Left colon (tissue), 2 donors: ENCODE results near the gene TBC1D22A. TPM values are rescaled to one million over a fixed set of nuclear protein-coding genes. Genes with fewer than 3 reads are reported as not detected.
A peak's percentile ranks its signal among the peaks of the same experiment; 100 is the strongest.

Source experiments
- ATAC-seq: fragments of 200-7000 bp; cut with Tn5 transposase; one replicate; pipeline ENCODE4 v1.9.1; 2020; ENCODE audit warnings: mild to moderate bottlenecking, moderate library complexity
- DNase-seq, 2 donors: peaks; one replicate each; pipeline ENCODE4 v3.0.0-alpha.2; 2020
- intact Hi-C, 2 donors: fragments of 100-400 bp; cut with DNase I in 1 of 2; cut with micrococcal nuclease in 1 of 2; formaldehyde crosslinking; loops; one replicate each; pipeline versions ENCODE4 v1.11.2 to v1.14.0; 2022; cut with DNase I, micrococcal nuclease
- total RNA-seq, 2 donors: library from RNA; stranded (reverse); fragmentation: NEBNext Ultra II Directional; extraction: Animal tissue kit (Norgen Biotek cat#: 25700); gene quantifications; one replicate each; pipeline ENCODE4 v1.2.1, GENCODE V29; 2021
- donor health status: DM: no; HTN: no; CAD: no.
- donor health status: DM: yes; HTN: yes; CAD: no.

TBC1D22A gene
- total RNA-seq, 2 donors from 2014 or later = 40.7 to 45.2 TPM

DNA sequence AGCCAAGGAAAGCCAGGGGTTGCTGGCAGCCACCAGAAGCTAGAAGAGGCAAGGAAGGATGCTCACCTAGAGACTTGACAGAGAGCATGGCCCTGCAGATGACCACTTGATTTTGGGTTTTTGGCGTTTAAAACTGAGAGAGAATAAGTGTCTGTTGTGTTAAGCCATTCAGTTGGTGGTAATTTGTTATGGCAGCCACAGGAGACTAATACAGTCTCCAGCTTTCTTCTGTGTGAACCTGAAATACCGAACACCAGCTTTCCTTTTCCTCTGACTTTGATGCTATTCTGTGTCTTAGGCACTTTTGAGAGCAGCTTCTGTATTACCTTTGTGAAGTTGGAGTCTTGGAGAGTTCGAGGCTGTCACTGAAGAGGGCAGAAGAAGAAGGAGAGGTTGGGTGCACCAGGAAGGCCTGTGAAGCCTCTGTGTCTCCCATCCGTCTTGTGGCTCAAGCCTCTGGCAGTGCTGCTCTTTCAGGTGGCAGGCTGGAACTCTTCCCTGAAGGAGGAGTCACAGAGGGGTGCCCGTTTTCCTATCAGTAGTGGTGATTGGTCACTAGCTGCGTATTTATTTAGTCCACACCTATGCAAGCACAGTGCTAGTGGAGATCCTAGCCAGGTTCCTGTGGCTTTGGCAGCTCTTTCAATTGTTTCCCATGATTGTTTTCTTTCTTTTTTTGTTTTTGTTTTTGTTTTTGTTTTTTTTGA is 2.5 kb downstream of the TBC1D22A start:
- ATAC-seq = peak; percentile 34
- intact Hi-C loops = no loop called here
- DNase-seq = no peak

DNA sequence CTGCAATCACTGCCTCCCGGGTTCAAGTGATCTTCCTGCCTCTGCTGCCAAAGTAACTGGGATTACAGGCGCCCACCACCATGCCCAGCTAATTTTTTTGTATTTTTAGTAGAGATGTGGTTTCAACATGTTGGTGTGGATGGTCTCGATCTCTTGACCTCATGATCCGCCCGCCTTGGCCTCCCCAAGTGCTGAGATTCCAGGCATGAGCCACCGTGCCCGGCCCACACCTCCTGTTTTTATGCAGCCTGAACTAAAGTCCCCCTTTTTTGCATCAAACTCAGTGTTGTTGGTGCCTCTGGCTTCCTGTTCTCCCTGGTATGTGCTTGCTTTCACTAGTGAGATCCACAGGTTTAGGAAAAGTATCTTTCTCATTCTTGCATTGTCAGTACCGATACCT is 4.2 kb downstream of the TBC1D22A start:
- intact Hi-C loops = no loop called here
- DNase-seq (no peak), ATAC-seq (no peak)

DNA sequence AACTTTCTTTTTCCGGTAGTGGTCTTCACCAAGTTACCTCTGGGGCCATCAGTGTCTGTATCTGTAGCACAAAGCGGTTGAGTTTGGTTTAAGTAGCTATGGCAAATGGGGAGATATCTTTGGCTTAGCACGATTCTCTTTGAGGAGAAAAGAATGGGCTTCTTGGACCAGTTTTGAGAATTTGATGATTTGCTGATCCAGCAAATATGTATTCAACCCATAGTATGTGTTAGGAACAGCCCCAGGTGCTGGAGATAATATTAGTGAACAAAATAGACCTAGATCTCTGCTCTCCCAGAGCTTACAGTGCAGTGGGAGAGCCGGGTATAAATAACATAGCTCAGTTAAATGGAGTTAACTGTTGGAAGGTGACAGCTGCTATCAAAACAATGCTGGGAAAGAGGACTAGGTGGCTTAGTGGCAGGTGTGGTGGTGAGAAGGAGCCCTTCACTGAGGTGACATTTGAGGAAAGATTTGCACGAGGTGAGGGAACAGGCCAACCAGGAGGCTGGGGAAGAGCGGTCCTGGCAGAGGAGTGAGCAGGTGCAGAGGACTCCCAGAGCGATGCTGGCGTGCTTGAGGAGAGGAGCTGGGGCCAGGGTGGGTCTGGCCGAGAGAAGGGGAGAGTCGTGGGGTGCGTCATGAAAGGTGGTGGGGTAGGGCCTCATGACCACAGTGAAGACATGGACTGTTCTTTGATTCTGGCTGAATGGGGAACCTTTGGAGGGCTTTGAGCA is 5.0 kb downstream of the TBC1D22A start:
- no peak for DNase-seq
- intact Hi-C loops = no loop called here
- no peak for ATAC-seq

- ATAC-seq (no peak), DNase-seq (no peak)
- intact Hi-C loops = no loop called here
These were observed 6.8 kb downstream of the TBC1D22A start for GRCh38 chr22:46769191-46769675.

- ATAC-seq = no peak
- intact Hi-C loops = no loop called here
- no peak for DNase-seq
These were observed 7.3 kb downstream of the TBC1D22A start for GRCh38 chr22:46769706-46770105.

- no peak for DNase-seq
- intact Hi-C loops = no loop called here
- ATAC-seq = no peak
These were observed 7.7 kb downstream of the TBC1D22A start for GRCh38 chr22:46770151-46770641.

DNA sequence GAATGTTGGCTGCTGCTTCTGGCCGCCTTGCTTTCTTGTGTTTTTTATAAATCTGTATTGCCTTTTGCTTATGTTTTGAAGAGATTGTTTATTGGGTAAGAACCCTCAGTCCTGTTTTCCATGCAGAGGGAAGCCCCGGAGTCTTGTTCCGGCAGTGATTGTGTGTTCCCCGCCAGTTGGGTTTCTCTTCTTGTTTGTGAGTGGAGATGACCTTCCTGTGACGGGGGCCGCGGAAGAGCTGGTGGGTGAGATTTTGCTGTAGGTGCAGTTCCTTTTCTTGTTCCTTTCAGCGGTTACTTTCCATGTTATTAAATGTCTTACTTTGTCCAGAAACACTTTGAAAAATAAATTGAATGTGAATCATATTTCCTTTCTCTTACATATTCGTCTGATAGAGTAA is 8.3 kb downstream of the TBC1D22A start:
- ATAC-seq (no peak), DNase-seq (no peak)
- intact Hi-C loops = no loop called here

- no peak for ATAC-seq
- intact Hi-C loops = no loop called here
- DNase-seq = no peak
These were observed 10.6 kb downstream of the TBC1D22A start for GRCh38 chr22:46773076-46773475.

GRCh38 chr22:46774253-46774979 is 12.0 kb downstream of the TBC1D22A start:
- ATAC-seq (no peak), DNase-seq (no peak)
- intact Hi-C loops = no loop called here

DNA sequence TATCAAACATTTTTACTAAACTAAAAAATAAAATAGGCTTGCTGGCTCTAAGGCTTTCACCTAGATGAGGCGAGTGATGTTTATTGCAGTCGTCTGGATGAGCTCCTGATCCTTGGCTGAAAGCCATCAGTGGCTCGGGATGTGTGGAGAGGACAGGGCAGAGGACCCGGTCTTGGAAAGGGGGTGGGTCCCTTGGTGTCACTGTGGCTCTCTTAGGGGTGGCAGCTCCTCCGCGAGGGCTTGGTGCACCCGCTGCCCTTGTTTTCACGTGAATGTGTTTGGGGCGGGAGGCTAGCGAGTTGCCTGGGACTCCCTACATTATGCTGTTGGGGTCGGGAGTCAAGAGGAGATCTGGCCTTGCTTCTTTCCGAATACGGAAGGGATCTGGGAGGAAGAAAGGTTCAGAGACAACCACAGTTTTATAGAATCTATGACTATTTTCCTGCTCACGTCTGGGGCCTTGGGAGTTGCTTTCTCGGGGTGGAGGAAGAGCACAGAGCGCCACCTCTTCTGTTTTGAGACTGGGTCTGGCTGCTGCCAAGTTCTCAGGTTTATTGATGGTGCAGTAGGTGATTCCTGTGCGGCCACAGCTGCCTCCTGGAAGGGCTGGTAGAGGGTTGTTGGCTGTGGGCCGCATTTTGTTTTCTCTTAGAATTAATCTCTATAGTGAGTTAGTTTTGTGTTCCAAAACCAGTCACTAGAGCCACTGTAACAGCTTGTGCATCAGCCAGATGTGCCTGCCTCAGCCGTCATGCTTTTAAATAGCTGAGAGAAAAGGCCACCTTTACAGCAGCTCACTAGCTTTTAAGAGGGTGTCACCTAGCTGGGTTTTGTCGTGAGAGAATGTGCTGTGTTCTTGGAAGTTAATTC is 12.8 kb downstream of the TBC1D22A start:
- intact Hi-C loops = no loop called here
- peak; percentile 40 for ATAC-seq
- peak in 1 of 2 donors; percentile 48 for DNase-seq

GRCh38 chr22:46775850-46776826 is 13.7 kb downstream of the TBC1D22A start:
- DNase-seq (no peak), ATAC-seq (peak; percentile 74)
- intact Hi-C loops = no loop called here

- ATAC-seq (no peak), DNase-seq (no peak)
- intact Hi-C loops = no loop called here
These were observed 14.6 kb downstream of the TBC1D22A start for GRCh38 chr22:46776876-46777608.

GRCh38 chr22:46777609-46777970 is 15.1 kb downstream of the TBC1D22A start:
- intact Hi-C loops = no loop called here
- peak in 1 of 2 donors; percentile 53 for DNase-seq
- ATAC-seq = no peak

DNA sequence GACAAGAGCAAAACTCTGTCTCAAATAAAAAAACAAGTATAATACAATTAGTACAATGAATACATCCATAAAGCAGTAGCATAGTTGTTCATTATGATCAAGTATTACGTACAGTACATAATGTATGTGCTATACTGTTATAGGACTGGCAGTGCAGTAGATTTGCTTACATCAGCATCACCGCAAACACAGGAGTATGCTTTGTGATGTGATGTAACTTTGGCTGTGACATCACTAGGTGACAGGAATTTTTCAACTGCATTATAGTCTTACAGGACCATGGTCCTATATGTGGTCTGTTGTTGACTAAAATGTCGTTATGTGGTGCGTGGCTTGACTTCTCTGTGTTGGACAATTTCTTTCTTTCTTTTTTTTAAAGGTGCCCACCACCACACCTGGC is 16.6 kb downstream of the TBC1D22A start:
- ATAC-seq = no peak
- intact Hi-C loops = no loop called here
- no peak for DNase-seq

DNA sequence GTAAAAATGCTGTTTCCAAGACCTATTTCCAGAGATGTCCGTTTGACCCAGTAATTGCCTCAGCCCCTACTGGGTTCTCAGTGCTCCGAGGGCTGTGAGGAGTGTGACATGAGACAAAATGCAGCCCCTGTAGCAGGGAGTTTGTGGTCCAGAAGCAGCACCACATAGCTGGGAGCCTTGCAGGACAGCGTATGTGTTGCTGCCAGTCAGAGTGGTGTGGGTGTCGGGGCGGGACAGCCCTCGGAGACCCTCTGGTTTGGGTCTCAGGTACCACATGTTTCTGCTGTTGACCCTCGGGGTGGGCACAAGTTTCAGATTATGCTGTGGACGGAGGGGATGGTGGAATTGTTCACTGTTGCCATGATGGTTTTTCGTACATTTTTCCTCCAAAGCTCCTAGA is 17.2 kb downstream of the TBC1D22A start:
- intact Hi-C loops = no loop called here
- no peak for DNase-seq
- ATAC-seq = no peak

GRCh38 chr22:46780453-46780852 is 18.0 kb downstream of the TBC1D22A start:
- no peak for DNase-seq
- ATAC-seq = peak; percentile 54
- intact Hi-C loops = no loop called here

DNA sequence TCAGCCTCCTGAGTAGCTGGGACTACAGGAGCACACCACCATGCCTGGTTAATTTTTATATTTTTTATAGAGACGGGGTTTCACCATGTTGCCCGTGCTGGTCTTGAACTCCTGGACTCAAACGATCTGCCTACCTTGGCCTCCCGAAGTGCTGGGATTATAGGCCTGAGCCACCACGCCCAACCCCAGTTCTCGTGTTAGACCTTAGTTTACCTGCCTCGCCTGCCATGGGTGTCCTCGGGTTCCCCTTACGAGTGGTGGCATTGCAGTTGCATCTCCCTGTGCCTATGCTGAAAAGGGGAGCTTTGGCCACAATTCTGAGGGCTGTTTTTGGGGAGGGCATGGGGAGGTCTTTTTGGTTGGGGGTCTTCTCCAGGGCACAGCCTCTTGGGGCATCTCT is 18.8 kb downstream of the TBC1D22A start:
- no peak for ATAC-seq
- no peak for DNase-seq
- intact Hi-C loops = no loop called here
